Mesendoderm (in vitro differentiated cells): ENCODE measurements around the gene ADAMTS15.

Experiments
- DNase-seq: peaks from one replicate; pipeline ENCODE4 v3.0.0; 2013
- H2AK5ac ChIP-seq: 2 replicates; pipeline ENCODE4 v1.6.1; 2013; ENCODE audit warnings: low read length, inconsistent platforms
- H2BK120ac ChIP-seq: 2 replicates; pipeline ENCODE4 v1.6.1; 2013; ENCODE audit warnings: low read depth, mild to moderate bottlenecking, low read length, moderate library complexity, mixed read lengths
- H2BK15ac ChIP-seq: replicated peaks from 2 replicates; pipeline ENCODE4 v1.6.1; 2013; ENCODE audit warnings: low read depth, mild to moderate bottlenecking, moderate library complexity
- H2BK5ac ChIP-seq: 2 replicates; pipeline ENCODE4 v1.6.1; 2013; ENCODE audit warnings: low read length, inconsistent platforms
- H3K18ac ChIP-seq: 2 replicates; pipeline ENCODE4 v1.6.1; 2013; ENCODE audit warnings: mild to moderate bottlenecking, low read length, mixed read lengths
- H3K23ac ChIP-seq: one replicate; pipeline ENCODE4 v1.6.1; 2013; ENCODE audit warnings: low read length
- H3K27ac ChIP-seq: 2 replicates; pipeline ENCODE4 v1.5.1; 2013; ENCODE audit warnings: low read depth, mild to moderate bottlenecking, inconsistent platforms, low read length, moderate library complexity
- H3K27me3 ChIP-seq: 2 replicates; pipeline ENCODE4 v1.6.1; 2013; ENCODE audit warnings: low read length, control low read depth, mild to moderate bottlenecking, inconsistent platforms; ENCODE audit not compliant: insufficient read depth, poor library complexity
- H3K36me3 ChIP-seq: 2 replicates; pipeline ENCODE4 v1.6.1; 2013; ENCODE audit warnings: low read length, inconsistent platforms; ENCODE audit not compliant: control insufficient read depth, insufficient read depth
- H3K4ac ChIP-seq: one replicate; pipeline ENCODE4 v1.6.1; 2013; ENCODE audit warnings: low read depth, mild to moderate bottlenecking, low read length, moderate library complexity
- H3K4me1 ChIP-seq: 2 replicates; pipeline ENCODE4 v1.6.1; 2013; ENCODE audit warnings: low read depth, low read length, inconsistent platforms; ENCODE audit not compliant: control insufficient read depth
- H3K4me2 ChIP-seq: 2 replicates; pipeline ENCODE4 v1.6.1; 2013; ENCODE audit warnings: low read length
- H3K4me3 ChIP-seq: 2 replicates; pipeline ENCODE4 v1.5.1; 2013; ENCODE audit warnings: mild to moderate bottlenecking, low read length
- H3K56ac ChIP-seq: one replicate; pipeline ENCODE4 v1.6.1; 2013; ENCODE audit warnings: low read length
- H3K79me1 ChIP-seq: 2 replicates; pipeline ENCODE4 v1.6.1; 2013; ENCODE audit warnings: low read length, inconsistent platforms
- H3K79me2 ChIP-seq: 2 replicates; pipeline ENCODE4 v1.6.1; 2013; ENCODE audit warnings: mild to moderate bottlenecking, low read length; ENCODE audit not compliant: control insufficient read depth, insufficient read depth
- H3K9ac ChIP-seq: 2 replicates; pipeline ENCODE4 v1.6.1; 2013; ENCODE audit warnings: low read length, inconsistent platforms
- H4K5ac ChIP-seq: one replicate; pipeline ENCODE4 v1.6.1; 2013; ENCODE audit warnings: low read length
- H4K8ac ChIP-seq: one replicate; pipeline ENCODE4 v1.6.1; 2013; ENCODE audit warnings: low read depth, mild to moderate bottlenecking, control low read depth, low read length, moderate library complexity
- WGBS: extraction: QIAGEN DNeasy Blood & Tissue Kit; methylation state at CpG from one replicate; pipeline ENCODE4 v1.1.7; 2013; ENCODE audit warnings: low lambda C conversion rate, missing lambda C conversion rate; ENCODE audit not compliant: insufficient coverage; ENCODE audit errors: extremely low coverage; 5-methylcytosine and 5-hydroxymethylcytosine counted together

Gene ADAMTS15

DNA sequence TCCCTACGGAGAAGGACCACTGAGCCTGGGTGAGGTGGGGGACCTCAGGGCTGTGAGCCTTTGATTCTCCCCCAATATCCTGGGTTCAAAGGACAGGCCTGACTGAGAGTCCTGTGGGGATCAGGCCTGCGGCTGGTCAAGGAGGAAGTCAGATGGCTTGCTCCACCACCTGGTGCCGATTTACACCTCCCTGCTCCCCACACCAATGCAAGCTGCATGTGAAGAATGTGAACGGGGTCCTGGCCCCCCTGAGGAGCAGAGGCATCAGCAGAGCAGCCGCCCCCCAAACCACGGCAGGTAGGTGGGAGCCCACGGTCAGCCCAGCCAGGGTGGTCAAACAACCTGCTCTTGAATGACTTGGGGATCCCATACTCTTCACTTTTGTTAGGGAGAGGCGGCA is 26.7 kb upstream of the ADAMTS15 start:
- no peak for DNase-seq
- H3K18ac ChIP-seq = no peak overlapping the region
- no peaks in the 10 kb centered on the region for H3K27me3 ChIP-seq

GRCh38 chr11:130422251-130422995 is 26.0 kb upstream of the ADAMTS15 start:
- Histone ChIP-seq H3K27me3 (no peaks in the 10 kb centered on the region), H2BK15ac (no peak overlapping the region), H3K79me2 (no peaks in the 10 kb centered on the region), H3K4me2 (no peak overlapping the region), H3K79me1 (no peaks in the 10 kb centered on the region), H3K4me1 (no peaks in the 10 kb centered on the region), H3K4ac (no peak overlapping the region), H2AK5ac (no peak overlapping the region), H3K18ac (no peak overlapping the region), H3K9ac (no peak overlapping the region), H3K36me3 (no peaks in the 10 kb centered on the region), H3K27ac (no peak overlapping the region), H4K5ac (no peak overlapping the region), H2BK120ac (no peak overlapping the region), H2BK5ac (no peak overlapping the region), H3K23ac (no peak overlapping the region), H3K56ac (no peak overlapping the region), H4K8ac (no peak overlapping the region), H3K4me3 (no peak overlapping the region)
- no peak for DNase-seq
- WGBS = no CpG with 5 or more reads among the region's 22 CpGs

More for the DNA sequence above, 26.7 kb upstream of the ADAMTS15 start:
- H3K4me1 ChIP-seq = no peaks in the 10 kb centered on the region
- H3K4me3 ChIP-seq = no peak overlapping the region
- H3K4me2 ChIP-seq = no peak overlapping the region
- H4K8ac ChIP-seq = no peak overlapping the region
- no peak overlapping the region for H2BK120ac ChIP-seq
- no peaks in the 10 kb centered on the region for H3K79me1 ChIP-seq
- no peak overlapping the region for H3K56ac ChIP-seq
- no peak overlapping the region for H4K5ac ChIP-seq
- H3K27ac ChIP-seq = no peak overlapping the region
- H2BK5ac ChIP-seq = no peak overlapping the region
- H2AK5ac ChIP-seq = no peak overlapping the region
- no CpG with 5 or more reads among the region's 8 CpGs for WGBS
- H3K4ac ChIP-seq = no peak overlapping the region
- H2BK15ac ChIP-seq = no peak overlapping the region
- H3K9ac ChIP-seq = no peak overlapping the region
- H3K36me3 ChIP-seq = no peaks in the 10 kb centered on the region
- H3K79me2 ChIP-seq = no peaks in the 10 kb centered on the region
- no peak overlapping the region for H3K23ac ChIP-seq

- peak overlapping the region; percentile 5 for H3K27ac ChIP-seq
- WGBS = no CpG with 5 or more reads among the region's 16 CpGs
- peak overlapping the region; percentile 26 for H3K56ac ChIP-seq
- H3K4ac ChIP-seq = no peak overlapping the region
- no peaks in the 10 kb centered on the region for H3K4me1 ChIP-seq
- no peak overlapping the region for H3K9ac ChIP-seq
- H2BK15ac ChIP-seq = no peak overlapping the region
- H2BK120ac ChIP-seq = no peak overlapping the region
- H4K5ac ChIP-seq = no peak overlapping the region
- no peak overlapping the region for H4K8ac ChIP-seq
- no peak overlapping the region for H2AK5ac ChIP-seq
- no peak overlapping the region for H3K4me3 ChIP-seq
- H3K4me2 ChIP-seq = no peak overlapping the region
- H3K36me3 ChIP-seq = no peaks in the 10 kb centered on the region
- H3K18ac ChIP-seq = peak overlapping the region; percentile 2
- peaks cover 2% of the 10 kb centered on the region for H3K27me3 ChIP-seq
- H3K79me1 ChIP-seq = no peaks in the 10 kb centered on the region
- no peak overlapping the region for H3K23ac ChIP-seq
- peak; percentile 61 for DNase-seq
- H2BK5ac ChIP-seq = no peak overlapping the region
- no peaks in the 10 kb centered on the region for H3K79me2 ChIP-seq
Measured at GRCh38 chr11:130423541-130424142, 24.8 kb upstream of the ADAMTS15 start.

DNA sequence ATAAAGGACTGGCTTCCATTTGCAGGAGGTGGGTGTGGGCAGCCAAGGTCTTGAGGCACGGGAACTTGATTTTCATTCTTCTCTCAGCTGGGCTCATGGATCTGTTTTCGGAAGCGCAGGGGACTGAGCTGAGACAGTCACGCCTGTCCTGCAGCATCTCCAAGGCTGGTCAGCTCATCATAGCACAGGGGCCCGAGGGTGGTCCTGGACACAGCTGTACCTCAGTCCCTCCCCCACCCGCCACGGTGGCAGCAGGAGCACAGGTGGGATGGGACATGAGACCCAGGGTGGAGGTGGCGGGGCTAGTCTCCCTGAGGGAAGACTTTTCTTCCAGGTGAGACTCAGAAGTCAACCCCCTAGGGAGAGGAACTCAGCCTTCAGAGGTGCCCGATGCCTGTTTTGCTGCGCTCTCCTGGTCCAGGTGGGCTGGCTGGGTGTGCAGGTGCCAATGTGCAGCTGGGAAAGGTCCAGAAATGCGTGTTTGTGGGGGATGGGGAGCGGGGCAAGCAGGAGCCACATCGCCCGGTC is 23.8 kb upstream of the ADAMTS15 start:
- Histone ChIP-seq H3K27me3 (peaks cover 9% of the 10 kb centered on the region), H3K9ac (no peak overlapping the region), H2BK5ac (no peak overlapping the region), H3K79me2 (no peaks in the 10 kb centered on the region), H3K4ac (no peak overlapping the region), H3K79me1 (no peaks in the 10 kb centered on the region), H2AK5ac (peak overlapping the region; percentile 46), H3K56ac (peak overlapping the region; percentile 5), H3K27ac (no peak overlapping the region), H3K18ac (no peak overlapping the region), H4K8ac (no peak overlapping the region), H4K5ac (no peak overlapping the region), H3K4me2 (no peak overlapping the region), H2BK15ac (no peak overlapping the region), H2BK120ac (no peak overlapping the region), H3K36me3 (no peaks in the 10 kb centered on the region), H3K4me1 (no peaks in the 10 kb centered on the region), H3K4me3 (no peak overlapping the region), H3K23ac (peak overlapping the region; percentile 1)
- DNase-seq = no peak
- WGBS = no CpG with 5 or more reads among the region's 14 CpGs

GRCh38 chr11:130425156-130425555 is 23.3 kb upstream of the ADAMTS15 start:
- no CpG with 5 or more reads among the region's 8 CpGs for WGBS
- H3K4me1 ChIP-seq = no peaks in the 10 kb centered on the region
- H3K56ac ChIP-seq = no peak overlapping the region
- no peak overlapping the region for H3K4me3 ChIP-seq
- H3K27ac ChIP-seq = no peak overlapping the region
- DNase-seq = no peak
- no peak overlapping the region for H3K18ac ChIP-seq
- no peak overlapping the region for H3K4ac ChIP-seq
- H3K23ac ChIP-seq = peak overlapping the region; percentile 1
- peaks cover 9% of the 10 kb centered on the region for H3K27me3 ChIP-seq
- H3K79me1 ChIP-seq = no peaks in the 10 kb centered on the region
- no peaks in the 10 kb centered on the region for H3K36me3 ChIP-seq
- H2AK5ac ChIP-seq = peak overlapping the region; percentile 46
- no peak overlapping the region for H4K5ac ChIP-seq
- H2BK120ac ChIP-seq = no peak overlapping the region
- H3K9ac ChIP-seq = no peak overlapping the region
- H4K8ac ChIP-seq = no peak overlapping the region
- no peak overlapping the region for H2BK5ac ChIP-seq
- no peaks in the 10 kb centered on the region for H3K79me2 ChIP-seq
- no peak overlapping the region for H3K4me2 ChIP-seq
- H2BK15ac ChIP-seq = no peak overlapping the region
